SK-N-SH (cell line): Measurements from ENCODE around the gene CYB561.

ENCODE experiments used
- FOXM1 ChIP-seq: IDR thresholded peaks from 2 replicates; pipeline ENCODE4 v1.4.0; 2012; ENCODE audit warnings: low read depth, mild to moderate bottlenecking
- MEF2A ChIP-seq: IDR thresholded peaks from 2 replicates; pipeline ENCODE4 v1.4.0; 2012; ENCODE audit warnings: low read depth, borderline replicate concordance
- MXI1 ChIP-seq: IDR thresholded peaks from 2 replicates; pipeline ENCODE4 v1.6.1; 2012; ENCODE audit warnings: mild to moderate bottlenecking, low read depth, low read length, improper control_type of control experiment
- POLR2AphosphoS5 ChIP-seq: IDR thresholded peaks from 2 replicates; pipeline ENCODE4 v1.6.1; 2012; ENCODE audit warnings: low read depth, low read length
- RAD21 ChIP-seq: IDR thresholded peaks from 2 replicates; pipeline ENCODE4 v1.6.1; 2012; ENCODE audit warnings: mild to moderate bottlenecking, low read length
- RCOR1 ChIP-seq: fragments of 150-350 bp; IDR thresholded peaks from 2 replicates; pipeline ENCODE4 v1.6.1; 2017; ENCODE audit warnings: antibody characterized with exemption, low read length
- RXRA ChIP-seq: IDR thresholded peaks from 2 replicates; pipeline ENCODE4 v1.4.0; 2012; ENCODE audit warnings: low read depth, mild to moderate bottlenecking, borderline replicate concordance
- TAF1 ChIP-seq: IDR thresholded peaks from 2 replicates; pipeline ENCODE4 v1.6.1; 2012; ENCODE audit warnings: low read depth, mild to moderate bottlenecking, low read length, moderate library complexity, borderline replicate concordance
- YY1 ChIP-seq: IDR thresholded peaks from 2 replicates; pipeline ENCODE4 v1.4.0; 2012; ENCODE audit warnings: low read depth, mild to moderate bottlenecking
- TF ChIP-seq, protein P1 (sequence below): IDR thresholded peaks from 2 replicates; pipeline ENCODE4 v1.4.0; 2012; ENCODE audit warnings: low read depth, borderline replicate concordance
- TF ChIP-seq, protein P2 (sequence below): fragments of 200-600 bp; sonication (generic); IDR thresholded peaks from 2 replicates; pipeline ENCODE4 v1.6.1; 2017; ENCODE audit warnings: antibody characterized with exemption, mild to moderate bottlenecking, moderate library complexity
- TF ChIP-seq, protein P3 (sequence below): IDR thresholded peaks from 2 replicates; pipeline ENCODE4 v1.6.1; 2012; ENCODE audit warnings: mild to moderate bottlenecking, low read depth, low read length, moderate library complexity
- TF ChIP-seq, protein P4 (sequence below): IDR thresholded peaks from 2 replicates; pipeline ENCODE4 v1.4.0; 2012; ENCODE audit warnings: low read depth, borderline replicate concordance
- TF ChIP-seq, protein P5 (sequence below): fragments of 150-350 bp; IDR thresholded peaks from 2 replicates; pipeline ENCODE4 v1.6.1; 2016; ENCODE audit warnings: mild to moderate bottlenecking, low read depth, low read length

DNA sequence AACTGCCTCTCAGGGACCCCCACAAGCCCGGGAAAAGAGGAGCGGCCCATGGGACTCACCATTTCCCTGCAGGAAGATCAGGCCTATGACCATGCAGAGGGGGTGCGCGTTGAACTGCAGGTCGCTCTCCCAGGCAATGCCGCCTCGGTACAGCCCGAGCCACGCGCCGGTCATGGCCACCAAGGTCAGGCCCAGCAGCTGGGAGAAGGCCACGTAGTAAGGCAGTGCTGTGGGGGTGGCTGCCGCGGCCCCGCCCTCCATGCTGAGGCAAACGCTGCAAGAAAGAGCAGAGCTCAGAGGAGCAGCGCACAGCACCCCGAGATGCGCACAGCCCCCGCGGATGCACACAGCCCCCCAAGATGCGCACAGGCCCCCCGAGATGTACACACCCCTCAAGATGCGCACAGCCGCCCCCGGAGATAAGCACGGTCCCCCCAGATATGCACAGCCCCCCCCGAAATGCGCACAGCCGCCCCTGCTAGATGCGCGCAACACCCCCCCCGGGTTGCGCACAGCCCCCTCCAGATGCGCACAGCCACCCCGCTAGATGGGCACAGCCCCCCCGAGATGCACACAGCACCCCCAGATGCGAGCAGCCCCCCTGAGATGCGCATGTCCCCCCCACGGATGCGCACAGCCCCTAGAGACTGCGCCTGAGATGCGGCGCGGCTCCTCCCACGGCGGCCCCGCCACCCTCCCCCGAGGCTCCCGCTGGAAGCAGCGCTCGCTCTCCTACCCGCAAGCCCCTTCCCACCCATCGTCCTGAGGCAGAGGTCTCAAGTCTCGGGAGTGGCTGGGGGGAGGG lies 8.6 kb downstream of the CYB561 start:
- no peak for TF ChIP-seq TAF1
- TF ChIP-seq, protein P1, sequence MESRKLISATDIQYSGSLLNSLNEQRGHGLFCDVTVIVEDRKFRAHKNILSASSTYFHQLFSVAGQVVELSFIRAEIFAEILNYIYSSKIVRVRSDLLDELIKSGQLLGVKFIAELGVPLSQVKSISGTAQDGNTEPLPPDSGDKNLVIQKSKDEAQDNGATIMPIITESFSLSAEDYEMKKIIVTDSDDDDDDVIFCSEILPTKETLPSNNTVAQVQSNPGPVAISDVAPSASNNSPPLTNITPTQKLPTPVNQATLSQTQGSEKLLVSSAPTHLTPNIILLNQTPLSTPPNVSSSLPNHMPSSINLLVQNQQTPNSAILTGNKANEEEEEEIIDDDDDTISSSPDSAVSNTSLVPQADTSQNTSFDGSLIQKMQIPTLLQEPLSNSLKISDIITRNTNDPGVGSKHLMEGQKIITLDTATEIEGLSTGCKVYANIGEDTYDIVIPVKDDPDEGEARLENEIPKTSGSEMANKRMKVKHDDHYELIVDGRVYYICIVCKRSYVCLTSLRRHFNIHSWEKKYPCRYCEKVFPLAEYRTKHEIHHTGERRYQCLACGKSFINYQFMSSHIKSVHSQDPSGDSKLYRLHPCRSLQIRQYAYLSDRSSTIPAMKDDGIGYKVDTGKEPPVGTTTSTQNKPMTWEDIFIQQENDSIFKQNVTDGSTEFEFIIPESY, result no peak
- no peak for TF ChIP-seq RAD21
- no peak for TF ChIP-seq RXRA
- TF ChIP-seq, protein P2, sequence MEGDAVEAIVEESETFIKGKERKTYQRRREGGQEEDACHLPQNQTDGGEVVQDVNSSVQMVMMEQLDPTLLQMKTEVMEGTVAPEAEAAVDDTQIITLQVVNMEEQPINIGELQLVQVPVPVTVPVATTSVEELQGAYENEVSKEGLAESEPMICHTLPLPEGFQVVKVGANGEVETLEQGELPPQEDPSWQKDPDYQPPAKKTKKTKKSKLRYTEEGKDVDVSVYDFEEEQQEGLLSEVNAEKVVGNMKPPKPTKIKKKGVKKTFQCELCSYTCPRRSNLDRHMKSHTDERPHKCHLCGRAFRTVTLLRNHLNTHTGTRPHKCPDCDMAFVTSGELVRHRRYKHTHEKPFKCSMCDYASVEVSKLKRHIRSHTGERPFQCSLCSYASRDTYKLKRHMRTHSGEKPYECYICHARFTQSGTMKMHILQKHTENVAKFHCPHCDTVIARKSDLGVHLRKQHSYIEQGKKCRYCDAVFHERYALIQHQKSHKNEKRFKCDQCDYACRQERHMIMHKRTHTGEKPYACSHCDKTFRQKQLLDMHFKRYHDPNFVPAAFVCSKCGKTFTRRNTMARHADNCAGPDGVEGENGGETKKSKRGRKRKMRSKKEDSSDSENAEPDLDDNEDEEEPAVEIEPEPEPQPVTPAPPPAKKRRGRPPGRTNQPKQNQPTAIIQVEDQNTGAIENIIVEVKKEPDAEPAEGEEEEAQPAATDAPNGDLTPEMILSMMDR, result no peak
- TF ChIP-seq, protein P3, sequence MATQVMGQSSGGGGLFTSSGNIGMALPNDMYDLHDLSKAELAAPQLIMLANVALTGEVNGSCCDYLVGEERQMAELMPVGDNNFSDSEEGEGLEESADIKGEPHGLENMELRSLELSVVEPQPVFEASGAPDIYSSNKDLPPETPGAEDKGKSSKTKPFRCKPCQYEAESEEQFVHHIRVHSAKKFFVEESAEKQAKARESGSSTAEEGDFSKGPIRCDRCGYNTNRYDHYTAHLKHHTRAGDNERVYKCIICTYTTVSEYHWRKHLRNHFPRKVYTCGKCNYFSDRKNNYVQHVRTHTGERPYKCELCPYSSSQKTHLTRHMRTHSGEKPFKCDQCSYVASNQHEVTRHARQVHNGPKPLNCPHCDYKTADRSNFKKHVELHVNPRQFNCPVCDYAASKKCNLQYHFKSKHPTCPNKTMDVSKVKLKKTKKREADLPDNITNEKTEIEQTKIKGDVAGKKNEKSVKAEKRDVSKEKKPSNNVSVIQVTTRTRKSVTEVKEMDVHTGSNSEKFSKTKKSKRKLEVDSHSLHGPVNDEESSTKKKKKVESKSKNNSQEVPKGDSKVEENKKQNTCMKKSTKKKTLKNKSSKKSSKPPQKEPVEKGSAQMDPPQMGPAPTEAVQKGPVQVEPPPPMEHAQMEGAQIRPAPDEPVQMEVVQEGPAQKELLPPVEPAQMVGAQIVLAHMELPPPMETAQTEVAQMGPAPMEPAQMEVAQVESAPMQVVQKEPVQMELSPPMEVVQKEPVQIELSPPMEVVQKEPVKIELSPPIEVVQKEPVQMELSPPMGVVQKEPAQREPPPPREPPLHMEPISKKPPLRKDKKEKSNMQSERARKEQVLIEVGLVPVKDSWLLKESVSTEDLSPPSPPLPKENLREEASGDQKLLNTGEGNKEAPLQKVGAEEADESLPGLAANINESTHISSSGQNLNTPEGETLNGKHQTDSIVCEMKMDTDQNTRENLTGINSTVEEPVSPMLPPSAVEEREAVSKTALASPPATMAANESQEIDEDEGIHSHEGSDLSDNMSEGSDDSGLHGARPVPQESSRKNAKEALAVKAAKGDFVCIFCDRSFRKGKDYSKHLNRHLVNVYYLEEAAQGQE, result no peak
- TF ChIP-seq MXI1, result no peak
- TF ChIP-seq POLR2AphosphoS5, result no peak
- TF ChIP-seq YY1, result no peak
- no peak for TF ChIP-seq MEF2A
- TF ChIP-seq RCOR1, result no peak
- no peak for TF ChIP-seq FOXM1
- TF ChIP-seq, protein P4, sequence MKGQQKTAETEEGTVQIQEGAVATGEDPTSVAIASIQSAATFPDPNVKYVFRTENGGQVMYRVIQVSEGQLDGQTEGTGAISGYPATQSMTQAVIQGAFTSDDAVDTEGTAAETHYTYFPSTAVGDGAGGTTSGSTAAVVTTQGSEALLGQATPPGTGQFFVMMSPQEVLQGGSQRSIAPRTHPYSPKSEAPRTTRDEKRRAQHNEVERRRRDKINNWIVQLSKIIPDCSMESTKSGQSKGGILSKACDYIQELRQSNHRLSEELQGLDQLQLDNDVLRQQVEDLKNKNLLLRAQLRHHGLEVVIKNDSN, result no peak
- TF ChIP-seq, protein P5, sequence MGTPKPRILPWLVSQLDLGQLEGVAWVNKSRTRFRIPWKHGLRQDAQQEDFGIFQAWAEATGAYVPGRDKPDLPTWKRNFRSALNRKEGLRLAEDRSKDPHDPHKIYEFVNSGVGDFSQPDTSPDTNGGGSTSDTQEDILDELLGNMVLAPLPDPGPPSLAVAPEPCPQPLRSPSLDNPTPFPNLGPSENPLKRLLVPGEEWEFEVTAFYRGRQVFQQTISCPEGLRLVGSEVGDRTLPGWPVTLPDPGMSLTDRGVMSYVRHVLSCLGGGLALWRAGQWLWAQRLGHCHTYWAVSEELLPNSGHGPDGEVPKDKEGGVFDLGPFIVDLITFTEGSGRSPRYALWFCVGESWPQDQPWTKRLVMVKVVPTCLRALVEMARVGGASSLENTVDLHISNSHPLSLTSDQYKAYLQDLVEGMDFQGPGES, result no peak
